ENCODE measurements around the gene IL20RA. TPM values are rescaled to one million over a fixed set of nuclear protein-coding genes. Genes with fewer than 3 reads are reported as not detected.
A peak's percentile ranks its signal among the peaks of the same experiment; 100 is the strongest.

IL20RA gene
- polyA plus RNA-seq, 3 donors: not detected

DNA sequence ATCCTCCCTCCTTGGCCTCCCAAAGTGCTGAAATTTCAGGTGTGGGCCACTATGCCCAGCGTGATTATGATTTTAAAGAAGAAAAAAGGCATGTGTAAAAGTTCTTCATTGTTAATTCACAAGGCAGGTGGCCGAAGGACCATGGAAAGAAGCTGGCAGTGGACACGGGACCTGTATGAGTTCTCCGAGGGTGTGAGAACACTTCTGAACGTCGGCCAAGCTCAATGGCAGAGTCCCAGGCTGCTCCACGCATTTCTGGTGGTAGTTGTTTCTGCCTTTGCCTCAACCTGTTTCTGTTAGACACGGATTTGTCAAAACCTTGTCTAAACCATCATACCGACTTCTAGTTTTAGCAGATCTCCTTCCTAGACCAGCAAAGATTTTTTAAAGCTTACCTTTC, 36.6 kb downstream of the IL20RA start:
- H3K4me1 Mint-ChIP-seq: no peaks in the 10 kb centered on the region
- 95% methylated on average over 5 of the region's 9 CpGs for WGBS (ENCODE audit: insufficient coverage)
- Histone ChIP-seq H4K20me1 (ENCODE audit: insufficient read depth, low read length) (no peaks in the 10 kb centered on the region), H3K4me2 (replicated peaks; ENCODE audit: extremely low read depth, low read length, poor library complexity, severe bottlenecking) (no peak overlapping the region), H2AFZ (ENCODE audit: insufficient read depth, low read depth, low read length, poor library complexity, severe bottlenecking) (no peak overlapping the region), H3K79me2 (ENCODE audit: insufficient read depth, low read length) (no peaks in the 10 kb centered on the region), H3K4me1 (ENCODE audit: control insufficient read depth in 1 of 2, insufficient read depth in 2 of 2, low read length in 2 of 2) (no peaks in the 10 kb centered on the region), H3K4me3 (replicated peaks in 1 of 3; ENCODE audit: low read depth in 2 of 3, low read length in 3 of 3) (no peak overlapping the region), H3K36me3 (replicated peaks in 1 of 2; ENCODE audit: control insufficient read depth in 1 of 2, insufficient read depth in 2 of 2, low read length in 2 of 2) (no peaks in the 10 kb centered on the region), H3K9ac (ENCODE audit: insufficient read depth, low read length, poor library complexity, severe bottlenecking) (no peak overlapping the region), H3K27ac (ENCODE audit: low read depth in 1 of 2, low read length in 2 of 2) (no peak overlapping the region), H3K27me3 (ENCODE audit: control insufficient read depth in 2 of 2, insufficient read depth in 2 of 2, low read length in 2 of 2) (peaks cover 11 to 19% of the 10 kb centered on the region in 2 donors), H3K9me3 (replicated peaks in 1 of 2; ENCODE audit: control insufficient read depth in 1 of 2, insufficient read depth in 1 of 2, low read length in 2 of 2) (no peaks in the 10 kb centered on the region)
- no peak overlapping the region for H3K4me3 Mint-ChIP-seq
- peak overlapping the region in 1 of 7 donors; percentile 51 for H3K27ac Mint-ChIP-seq
- H3K27me3 Mint-ChIP-seq (ENCODE audit: low read depth in 3 of 3): peaks cover 21 to 33% (median 27%) of the 10 kb centered on the region in 3 donors
- TF ChIP-seq, protein P1, sequence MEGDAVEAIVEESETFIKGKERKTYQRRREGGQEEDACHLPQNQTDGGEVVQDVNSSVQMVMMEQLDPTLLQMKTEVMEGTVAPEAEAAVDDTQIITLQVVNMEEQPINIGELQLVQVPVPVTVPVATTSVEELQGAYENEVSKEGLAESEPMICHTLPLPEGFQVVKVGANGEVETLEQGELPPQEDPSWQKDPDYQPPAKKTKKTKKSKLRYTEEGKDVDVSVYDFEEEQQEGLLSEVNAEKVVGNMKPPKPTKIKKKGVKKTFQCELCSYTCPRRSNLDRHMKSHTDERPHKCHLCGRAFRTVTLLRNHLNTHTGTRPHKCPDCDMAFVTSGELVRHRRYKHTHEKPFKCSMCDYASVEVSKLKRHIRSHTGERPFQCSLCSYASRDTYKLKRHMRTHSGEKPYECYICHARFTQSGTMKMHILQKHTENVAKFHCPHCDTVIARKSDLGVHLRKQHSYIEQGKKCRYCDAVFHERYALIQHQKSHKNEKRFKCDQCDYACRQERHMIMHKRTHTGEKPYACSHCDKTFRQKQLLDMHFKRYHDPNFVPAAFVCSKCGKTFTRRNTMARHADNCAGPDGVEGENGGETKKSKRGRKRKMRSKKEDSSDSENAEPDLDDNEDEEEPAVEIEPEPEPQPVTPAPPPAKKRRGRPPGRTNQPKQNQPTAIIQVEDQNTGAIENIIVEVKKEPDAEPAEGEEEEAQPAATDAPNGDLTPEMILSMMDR (IDR thresholded peaks at IDR 0.05): no peak
- no peaks in the 10 kb centered on the region for H3K36me3 Mint-ChIP-seq
- intact Hi-C loops (cut with micrococcal nuclease): no loop called here
- H3K9me3 Mint-ChIP-seq: no peaks in the 10 kb centered on the region
- no peak for DNase-seq

DNA sequence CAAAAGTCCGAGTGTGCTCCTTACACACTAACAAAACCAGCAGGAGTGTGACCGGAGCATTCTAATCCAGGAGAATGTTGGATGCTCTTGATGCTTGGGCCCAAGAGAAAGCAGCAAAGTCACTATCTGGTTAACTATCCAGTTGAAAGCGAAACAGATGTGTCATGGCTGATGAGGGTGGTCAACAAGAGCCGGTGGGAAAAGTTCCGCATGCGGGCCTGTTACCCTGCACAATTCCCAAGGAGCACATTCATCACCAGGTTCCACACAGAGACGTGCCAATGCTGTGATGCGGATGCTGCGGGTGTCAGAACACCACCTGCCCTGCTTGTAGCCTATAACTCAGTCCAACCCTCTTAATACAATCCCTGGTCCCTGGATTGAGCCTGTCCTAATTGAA, 38.7 kb downstream of the IL20RA start:
- no peak overlapping the region for H3K9ac ChIP-seq (ENCODE audit: insufficient read depth, low read length, poor library complexity, severe bottlenecking)
- H3K27ac ChIP-seq (ENCODE audit: low read depth in 1 of 2, low read length in 2 of 2): no peak overlapping the region
- H3K4me3 ChIP-seq (replicated peaks in 1 of 3; ENCODE audit: low read depth in 2 of 3, low read length in 3 of 3): no peak overlapping the region
- WGBS (ENCODE audit: insufficient coverage): 97% methylated on average over 6 of the region's 9 CpGs
- H3K4me1 ChIP-seq (ENCODE audit: control insufficient read depth in 1 of 2, insufficient read depth in 2 of 2, low read length in 2 of 2): no peaks in the 10 kb centered on the region
- no peaks in the 10 kb centered on the region for H3K36me3 Mint-ChIP-seq
- H3K4me3 Mint-ChIP-seq: no peak overlapping the region
- H3K4me1 Mint-ChIP-seq: no peaks in the 10 kb centered on the region
- H3K27ac Mint-ChIP-seq: no peak overlapping the region
- H3K27me3 ChIP-seq (ENCODE audit: control insufficient read depth in 2 of 2, insufficient read depth in 2 of 2, low read length in 2 of 2): peaks cover 13 to 20% of the 10 kb centered on the region in 2 donors
- H3K9me3 Mint-ChIP-seq: no peaks in the 10 kb centered on the region
- H3K79me2 ChIP-seq (ENCODE audit: insufficient read depth, low read length): no peaks in the 10 kb centered on the region
- H2AFZ ChIP-seq (ENCODE audit: insufficient read depth, low read depth, low read length, poor library complexity, severe bottlenecking): no peak overlapping the region
- H4K20me1 ChIP-seq (ENCODE audit: insufficient read depth, low read length): no peaks in the 10 kb centered on the region
- intact Hi-C loops (cut with micrococcal nuclease): no loop called here
- no peaks in the 10 kb centered on the region for H3K36me3 ChIP-seq (replicated peaks in 1 of 2; ENCODE audit: control insufficient read depth in 1 of 2, insufficient read depth in 2 of 2, low read length in 2 of 2)
- TF ChIP-seq, protein P1 (IDR thresholded peaks at IDR 0.05): no peak
- H3K27me3 Mint-ChIP-seq (ENCODE audit: low read depth in 3 of 3): peaks cover 23 to 33% (median 29%) of the 10 kb centered on the region in 3 donors
- no peak for DNase-seq
- H3K4me2 ChIP-seq (replicated peaks; ENCODE audit: extremely low read depth, low read length, poor library complexity, severe bottlenecking): no peak overlapping the region
- H3K9me3 ChIP-seq (replicated peaks in 1 of 2; ENCODE audit: control insufficient read depth in 1 of 2, insufficient read depth in 1 of 2, low read length in 2 of 2): no peaks in the 10 kb centered on the region

All from CD14-positive monocyte (primary cell).